GM12878 (cell line): Measurements from ENCODE around the gene CACNA1D.
"Not testable (repeated sequence)": the region's sequence is repeated elsewhere in the genome, so short reads cannot be mapped to it uniquely, and the experiment has no call there.

Source experiments
- CEBPB ChIP-seq, 2 experiments: fragments of 150-350 bp in 1 of 2; IDR thresholded peaks; 2 replicates each; pipeline ENCODE4 v1.6.1; 2012 to 2014; ENCODE audit warnings: low read depth in 2 of 2, low read length in 2 of 2, borderline replicate concordance in 1 of 2, inconsistent platforms in 1 of 2
- CREB1 ChIP-seq: IDR thresholded peaks from 2 replicates; pipeline ENCODE4 v1.6.1; 2012; ENCODE audit warnings: low read depth, mild to moderate bottlenecking, inconsistent platforms
- CTCF ChIP-seq, 3 experiments: IDR thresholded peaks in 2 of 3; conservative IDR thresholded peaks in 1 of 3; 2 replicates each; pipeline ENCODE4 v1.5.1; 2011; ENCODE audit warnings: low read depth in 3 of 3, low read length in 3 of 3, mild to moderate bottlenecking in 3 of 3, control low read depth in 2 of 3, moderate library complexity in 2 of 3, inconsistent platforms in 1 of 3, mixed read lengths in 1 of 3; ENCODE audit not compliant: control insufficient read depth in 2 of 3, insufficient read depth in 1 of 3; ENCODE audit errors: extremely low read depth in 1 of 3
- FOS ChIP-seq: IDR thresholded peaks from 3 replicates; pipeline ENCODE4 v1.6.1; 2011; ENCODE audit warnings: borderline replicate concordance; ENCODE audit not compliant: insufficient read length; ENCODE audit errors: extremely low read depth
- FOXM1 ChIP-seq: IDR thresholded peaks from 2 replicates; pipeline ENCODE4 v1.6.1; 2012; ENCODE audit warnings: low read depth, mild to moderate bottlenecking, inconsistent platforms, low read length, moderate library complexity
- GABPA ChIP-seq: IDR thresholded peaks from 2 replicates; pipeline ENCODE4 v1.6.1; 2014; ENCODE audit warnings: antibody characterized with exemption, low read depth, mild to moderate bottlenecking, inconsistent platforms
- HSF1 ChIP-seq: fragments of 150-350 bp; IDR thresholded peaks from 2 replicates; pipeline ENCODE4 v1.6.1; 2014; ENCODE audit warnings: mild to moderate bottlenecking, low read depth, low read length
- JUND ChIP-seq: IDR thresholded peaks from 2 replicates; pipeline ENCODE4 v1.6.1; 2012; ENCODE audit warnings: low read depth, mild to moderate bottlenecking, low read length, improper control_type of control experiment, moderate library complexity
- NBN ChIP-seq: fragments of 450-650 bp; IDR thresholded peaks from 2 replicates; pipeline ENCODE4 v1.6.1; 2016
- RFX5 ChIP-seq: IDR thresholded peaks from 2 replicates; pipeline ENCODE4 v1.6.1; 2011; ENCODE audit warnings: low read depth, low read length, improper control_type of control experiment
- SKIL ChIP-seq: fragments of 450-650 bp; IDR thresholded peaks from 2 replicates; pipeline ENCODE4 v1.6.1; 2017; ENCODE audit warnings: mild to moderate bottlenecking, low read depth, inconsistent platforms; ENCODE audit not compliant: poor library complexity, severe bottlenecking
- SPI1 ChIP-seq: IDR thresholded peaks from 2 replicates; pipeline ENCODE4 v1.6.1; 2011; ENCODE audit warnings: low read depth, mild to moderate bottlenecking, low read length, moderate library complexity, borderline replicate concordance; ENCODE audit not compliant: insufficient read depth
- TCF12 ChIP-seq: IDR thresholded peaks from 2 replicates; pipeline ENCODE4 v1.6.1; 2011; ENCODE audit warnings: low read depth, mild to moderate bottlenecking, low read length

GRCh38 chr3:53469758-53470157, 24.7 kb upstream of the CACNA1D start:
- TF ChIP-seq GABPA; CTCF (IDR thresholded peaks at IDR 0.05 in 2 of 3, conservative IDR thresholded peaks at IDR 0.05 in 1 of 3; ENCODE audit: control insufficient read depth in 2 of 3, extremely low read depth in 1 of 3, insufficient read depth in 1 of 3, low read depth in 3 of 3, low read length in 3 of 3); RFX5; HSF1; SKIL; FOXM1; TCF12; JUND; CEBPB (IDR thresholded peaks at IDR 0.05; ENCODE audit: borderline replicate concordance in 1 of 2, low read depth in 2 of 2, low read length in 2 of 2); CREB1; FOS; NBN: not testable (repeated sequence)
- TF ChIP-seq SPI1, result peak; percentile 57; the same call in 1 of the 2 replicates
